ENCODE measurements around the gene TRAK1.

TRAK1 gene

GRCh38 chr3:42127226-42127625 lies 36.1 kb downstream of the TRAK1 start:
- no peak for DNase-seq

DNA sequence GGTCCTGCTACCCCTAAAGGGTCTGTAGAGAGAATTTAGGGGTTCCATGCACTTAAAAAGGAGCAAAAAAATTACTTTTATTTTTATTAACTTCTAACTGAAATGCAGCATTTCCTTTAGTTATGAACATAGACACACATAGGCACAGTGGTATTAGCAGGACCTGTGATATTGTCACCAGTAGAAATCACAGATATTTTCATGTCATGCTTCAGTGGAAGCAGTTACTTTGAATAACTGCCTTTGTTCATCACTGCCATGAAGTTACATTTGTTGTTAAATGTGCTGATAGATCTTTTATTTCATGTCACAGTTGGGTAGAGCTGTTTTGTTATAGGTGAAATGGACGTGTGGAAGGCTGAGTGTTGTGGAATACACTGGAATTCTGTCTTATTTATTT lies 37.4 kb downstream of the TRAK1 start:
- no peak for DNase-seq

DNA sequence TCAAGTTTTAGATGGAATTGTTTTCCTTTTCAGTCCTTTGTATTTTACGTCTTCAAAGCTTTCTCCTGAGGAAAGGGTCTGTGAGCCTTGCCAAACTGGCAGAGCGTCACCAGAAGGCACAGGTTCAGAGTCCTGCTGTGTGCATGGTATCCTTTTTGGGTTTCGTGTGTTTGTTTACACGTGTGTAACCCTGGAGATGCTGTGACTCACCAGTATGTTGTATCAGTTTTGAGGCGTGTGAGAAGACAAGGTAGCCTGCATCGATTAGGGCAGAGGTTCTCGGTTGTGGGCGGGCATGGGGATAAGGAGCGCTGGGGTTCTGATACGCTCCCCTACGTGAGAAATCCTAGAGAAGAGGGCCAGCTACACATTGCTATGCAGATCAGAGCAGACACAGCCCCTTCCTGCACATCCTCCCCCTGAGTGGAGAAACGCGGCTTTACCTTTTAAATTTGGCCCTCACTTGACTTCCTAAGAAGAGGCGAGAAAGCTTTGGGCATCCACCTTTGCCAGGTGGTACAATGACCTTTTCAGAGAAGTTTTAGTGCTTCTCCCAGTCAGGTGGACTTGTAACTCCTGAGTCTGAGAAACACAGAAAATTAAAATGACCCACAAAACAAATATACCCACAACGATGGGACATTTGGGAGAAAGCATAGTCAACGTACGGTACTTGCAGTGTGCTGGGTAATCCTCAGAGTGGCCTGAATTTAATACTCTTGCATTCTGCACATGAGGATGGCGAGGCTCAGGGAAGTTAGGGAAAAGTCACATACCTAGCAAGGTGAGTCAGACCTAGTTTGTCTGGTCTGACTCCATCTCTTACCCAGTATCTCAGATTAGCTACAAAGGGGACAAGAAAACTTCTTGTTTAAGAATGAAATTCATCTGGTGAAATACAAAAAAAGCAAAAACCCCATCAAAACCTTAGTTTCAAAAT lies 38.1 kb downstream of the TRAK1 start:
- no peak for DNase-seq

- no peak for DNase-seq
Measured at GRCh38 chr3:42130007-42130328, 38.8 kb downstream of the TRAK1 start.

DNA sequence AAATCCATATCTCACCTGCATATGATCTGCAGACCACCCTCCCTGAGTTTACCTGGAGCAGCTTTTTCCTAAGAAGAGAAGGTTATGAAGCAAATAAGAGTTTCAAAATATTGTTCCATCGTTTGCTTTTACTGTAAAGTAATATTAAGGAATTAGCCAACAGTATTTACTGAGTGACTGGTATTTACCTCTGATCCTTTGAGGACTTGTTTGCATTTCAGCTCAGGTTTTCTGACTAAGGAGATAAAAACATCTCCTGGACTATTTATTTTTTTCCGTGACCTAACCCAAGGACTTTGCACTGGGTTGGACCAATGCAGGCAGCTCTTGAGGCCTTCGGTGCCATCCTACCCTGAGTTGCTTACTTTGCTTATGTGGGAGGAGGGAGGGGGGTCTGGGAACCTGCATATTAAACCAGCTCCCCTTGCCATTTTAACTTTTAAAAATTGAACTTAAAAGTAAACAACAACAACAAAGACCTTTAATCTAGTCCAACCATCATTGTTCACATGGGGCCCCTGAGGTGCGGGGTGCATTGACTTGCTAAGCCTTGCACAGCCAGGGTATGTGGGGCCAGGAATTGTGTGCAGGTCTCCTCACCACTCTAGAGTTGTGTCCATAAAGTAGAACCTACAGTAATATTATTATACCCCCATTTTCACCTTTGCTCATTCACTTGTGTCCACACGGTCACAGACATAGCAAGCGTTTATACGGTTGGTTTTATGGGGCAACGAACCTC lies 39.3 kb downstream of the TRAK1 start:
- DNase-seq, result no peak

DNA sequence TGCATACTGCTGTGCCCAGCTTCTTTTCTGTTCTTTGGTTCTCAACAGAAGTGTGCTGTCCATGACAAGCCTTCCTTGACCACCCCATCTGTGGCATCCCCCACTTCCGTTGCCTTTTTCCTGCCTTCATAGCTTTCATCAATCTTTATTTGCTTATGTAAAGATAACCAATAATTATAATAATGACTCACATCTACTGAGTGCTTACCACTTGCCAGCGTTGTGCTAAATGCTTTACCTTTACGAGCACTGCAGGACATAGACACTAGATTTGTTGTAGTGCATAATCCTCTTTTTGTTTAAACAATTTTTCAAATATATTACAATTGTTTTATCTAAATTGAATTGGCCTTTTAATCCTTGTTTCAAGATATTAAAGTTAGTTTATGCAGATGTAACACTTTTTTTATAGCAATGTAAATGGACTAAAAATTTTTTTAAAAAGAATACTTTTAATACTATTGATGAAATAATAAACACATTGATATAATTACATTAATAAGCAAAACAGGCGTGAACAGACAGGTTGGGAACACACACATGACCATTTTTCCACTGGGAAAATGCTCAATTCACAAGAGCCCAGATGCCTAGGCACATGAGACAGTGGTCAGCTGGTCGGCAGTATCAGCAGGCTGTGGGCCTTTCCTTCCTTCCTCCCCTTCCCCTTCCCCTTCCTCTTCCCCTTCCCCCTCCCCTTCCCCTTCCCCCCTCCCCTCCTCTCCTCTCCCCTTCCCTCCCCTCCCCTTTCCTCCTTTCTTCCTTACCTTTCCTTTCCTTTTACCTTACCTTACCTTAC lies 42.5 kb downstream of the TRAK1 start:
- DNase-seq, result no peak

DNA sequence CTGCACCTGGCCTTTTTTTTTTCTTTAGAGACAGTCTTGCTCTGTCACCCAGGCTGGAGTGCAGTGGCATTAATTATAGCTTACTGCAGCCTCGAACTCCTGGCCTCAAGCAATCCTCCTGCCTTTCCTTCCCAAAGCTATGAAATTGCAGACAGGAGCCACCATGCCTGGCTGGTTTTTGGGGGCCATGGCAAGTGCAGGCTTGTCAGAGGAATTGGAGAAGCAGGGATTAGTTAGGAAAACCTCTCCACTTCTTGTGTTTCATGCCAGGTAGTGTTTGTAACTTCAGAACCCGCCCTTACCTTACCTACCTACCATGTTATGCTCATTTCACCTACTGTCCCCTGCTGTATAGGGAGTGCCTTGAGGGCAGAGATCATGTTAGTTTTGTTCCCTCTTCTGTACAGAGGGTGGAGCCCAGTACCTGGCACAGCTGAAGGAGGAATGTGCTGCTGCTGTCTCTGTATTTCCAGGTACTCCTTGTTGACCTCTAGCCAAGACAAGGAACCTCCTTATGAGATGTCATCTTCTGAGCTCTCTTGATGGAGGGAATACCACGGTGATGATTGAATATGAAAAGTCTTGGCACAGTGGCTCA lies 43.8 kb downstream of the TRAK1 start:
- no peak for DNase-seq

- no peak for DNase-seq
Measured at GRCh38 chr3:42139621-42140453, 48.7 kb downstream of the TRAK1 start.

- DNase-seq, result no peak
Measured at GRCh38 chr3:42140665-42141203, 49.6 kb downstream of the TRAK1 start.

DNA sequence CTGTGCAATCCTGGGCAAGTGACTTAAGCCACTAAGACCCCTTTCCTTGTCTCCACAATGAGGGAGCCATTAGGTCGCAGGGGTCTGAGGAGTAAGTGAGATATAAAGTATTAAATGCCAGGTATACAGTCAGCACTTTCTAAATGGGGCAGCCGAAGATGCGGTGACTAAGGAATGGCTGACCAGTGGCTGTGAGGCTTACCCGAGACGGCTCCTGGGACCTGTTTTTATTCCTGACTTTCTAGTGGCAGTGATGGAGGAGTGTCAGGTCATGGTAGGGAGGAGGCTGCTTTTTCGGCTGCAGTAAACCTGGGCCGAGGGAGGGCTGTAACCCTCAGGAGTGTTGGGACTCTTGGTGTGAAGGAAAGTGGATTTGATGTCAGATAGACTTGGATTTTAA lies 52.3 kb downstream of the TRAK1 start:
- no peak for DNase-seq

GRCh38 chr3:42144209-42144608 lies 53.1 kb downstream of the TRAK1 start:
- no peak for DNase-seq

- no peak for DNase-seq
Measured at GRCh38 chr3:42148086-42148848, 57.1 kb downstream of the TRAK1 start.

DNA sequence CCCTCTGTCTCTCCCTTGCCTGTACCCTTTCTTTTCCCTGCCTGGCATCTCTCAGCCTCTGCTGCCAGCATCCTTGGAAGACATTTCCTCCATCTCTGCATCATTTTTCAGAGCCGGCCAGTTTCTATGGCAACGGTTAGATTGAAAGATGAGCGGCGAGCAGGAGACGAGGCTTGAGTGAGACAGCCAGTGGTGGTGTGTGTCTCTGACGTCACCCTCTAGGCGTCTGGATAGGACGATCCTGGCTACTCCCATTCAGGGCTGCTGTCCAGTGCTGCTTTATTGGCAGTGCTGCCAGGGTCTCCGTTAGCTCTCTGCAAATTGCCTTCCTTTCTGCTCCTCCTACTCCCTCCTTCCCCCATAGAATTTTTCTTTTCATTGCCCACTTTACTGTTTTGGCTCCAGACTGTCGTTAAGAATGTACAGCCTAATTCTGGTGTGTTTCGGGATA lies 57.9 kb downstream of the TRAK1 start:
- DNase-seq, result peak; percentile 95

- DNase-seq, result no peak
Measured at GRCh38 chr3:42149532-42149931, 58.4 kb downstream of the TRAK1 start.

DNA sequence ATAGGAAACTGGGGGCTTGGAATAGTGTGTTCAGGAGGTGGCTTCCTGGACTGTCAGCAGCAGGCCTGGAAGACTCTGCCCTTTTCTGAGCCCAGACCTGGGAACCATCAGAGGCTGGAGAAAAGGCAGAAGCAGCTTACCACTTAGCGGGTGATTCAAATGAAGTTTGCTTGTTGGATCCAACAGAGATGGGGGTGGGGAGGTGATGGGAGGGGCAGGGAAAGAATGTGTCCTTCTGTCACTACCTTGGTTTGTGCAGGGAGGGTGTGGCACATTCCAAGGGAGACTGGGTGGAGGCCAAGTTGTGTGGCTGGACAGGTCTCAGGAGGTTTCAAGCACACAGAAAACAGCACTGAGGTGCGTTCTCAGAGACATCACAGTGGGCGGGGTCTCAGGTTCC lies 58.8 kb downstream of the TRAK1 start:
- no peak for DNase-seq

- DNase-seq, result no peak
Measured at GRCh38 chr3:42151596-42152168, 60.5 kb downstream of the TRAK1 start.

DNA sequence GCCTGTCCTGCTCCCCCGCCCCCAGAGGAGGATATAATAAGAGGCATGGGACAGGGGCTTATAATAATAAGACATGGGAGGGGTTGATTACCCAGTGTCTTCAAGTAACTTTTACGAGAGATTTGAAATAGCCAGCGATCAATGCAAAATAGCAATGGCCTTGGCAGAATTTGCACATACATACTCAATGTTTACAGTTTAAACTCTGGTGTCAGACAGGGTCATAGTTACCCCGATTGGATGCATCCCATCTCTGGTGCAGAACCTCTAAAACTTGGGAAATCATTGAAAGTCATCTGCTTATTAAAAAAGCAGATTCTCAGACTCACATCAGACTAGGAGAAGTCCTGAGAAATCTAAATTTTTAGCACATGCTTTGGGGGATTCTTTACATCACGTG lies 61.0 kb downstream of the TRAK1 start:
- DNase-seq, result no peak

DNA sequence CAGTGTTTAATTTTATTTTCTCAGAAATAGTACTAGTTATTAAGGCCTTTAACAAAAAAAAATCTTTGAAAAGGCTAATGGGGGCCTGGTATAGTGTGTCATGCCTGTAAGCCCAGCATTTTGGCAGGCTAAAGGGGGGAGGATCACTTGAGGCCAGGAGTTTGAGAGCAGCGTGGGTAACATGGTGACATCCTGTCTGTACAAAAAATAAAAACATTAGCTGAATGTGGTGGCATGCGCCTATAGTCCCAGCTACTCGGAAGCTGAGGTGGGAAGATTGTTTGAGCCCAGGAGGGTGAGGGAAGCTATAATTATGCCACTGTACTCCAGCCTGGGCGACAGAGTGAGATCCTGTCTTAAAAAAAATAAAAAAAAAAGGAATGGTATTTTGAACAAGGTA lies 61.9 kb downstream of the TRAK1 start:
- DNase-seq, result no peak

DNA sequence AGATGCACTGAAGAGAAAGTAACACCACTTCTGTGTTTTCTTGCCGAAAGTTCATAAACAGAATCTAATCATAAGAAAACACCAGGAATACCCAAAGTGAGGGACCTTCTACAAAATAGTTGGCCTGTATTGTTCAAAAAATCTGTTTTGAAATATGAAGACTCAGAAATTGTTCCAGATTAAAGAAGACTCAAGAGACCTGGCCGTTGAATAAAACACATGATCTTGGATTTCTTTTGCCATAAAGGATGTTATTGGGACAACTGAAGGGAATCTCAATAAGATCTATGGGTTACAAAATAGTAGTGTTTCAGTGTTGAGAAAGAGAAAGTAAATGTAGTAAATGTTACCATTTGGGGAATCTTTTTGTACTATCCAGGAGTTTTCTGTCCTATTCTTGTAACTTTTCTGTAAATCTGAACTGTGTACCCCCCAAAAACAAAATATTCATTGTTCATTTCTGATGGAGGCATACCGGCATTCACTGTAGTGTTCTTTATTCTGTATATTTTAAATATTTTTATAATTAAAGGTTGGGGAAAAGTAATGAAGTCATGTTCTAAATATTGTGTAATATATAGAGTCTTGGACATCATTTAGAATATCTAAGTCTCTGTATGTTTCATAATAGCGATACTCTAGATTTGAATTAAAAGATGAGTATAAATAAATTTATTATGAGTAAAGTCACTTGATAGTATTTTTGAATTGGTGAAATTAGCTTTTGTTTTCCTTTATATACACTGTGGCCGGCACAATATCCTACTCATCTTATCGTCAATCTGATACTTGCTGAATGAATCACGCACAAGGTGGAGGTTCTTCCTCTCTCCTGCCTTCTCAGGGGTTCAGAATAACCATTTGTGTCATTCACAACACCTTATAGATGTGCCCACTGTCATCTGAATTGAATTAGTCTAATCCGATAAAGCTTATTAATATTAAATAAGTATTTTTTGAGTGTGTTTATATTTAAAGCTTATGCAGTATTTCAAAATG lies 66.7 kb downstream of the TRAK1 start:
- DNase-seq, result no peak
